ENCODE measurements around the gene FBF1. TPM values are rescaled to one million over a fixed set of nuclear protein-coding genes. Genes with fewer than 3 reads are reported as not detected.
"Not testable (repeated sequence)": the region's sequence is repeated elsewhere in the genome, so short reads cannot be mapped to it uniquely, and the experiment has no call there.

The FBF1 gene
- 6.3 and 8.0 TPM in 2 replicates for total RNA-seq (2014; rRNA removed; shearing (Covaris generic))

DNA sequence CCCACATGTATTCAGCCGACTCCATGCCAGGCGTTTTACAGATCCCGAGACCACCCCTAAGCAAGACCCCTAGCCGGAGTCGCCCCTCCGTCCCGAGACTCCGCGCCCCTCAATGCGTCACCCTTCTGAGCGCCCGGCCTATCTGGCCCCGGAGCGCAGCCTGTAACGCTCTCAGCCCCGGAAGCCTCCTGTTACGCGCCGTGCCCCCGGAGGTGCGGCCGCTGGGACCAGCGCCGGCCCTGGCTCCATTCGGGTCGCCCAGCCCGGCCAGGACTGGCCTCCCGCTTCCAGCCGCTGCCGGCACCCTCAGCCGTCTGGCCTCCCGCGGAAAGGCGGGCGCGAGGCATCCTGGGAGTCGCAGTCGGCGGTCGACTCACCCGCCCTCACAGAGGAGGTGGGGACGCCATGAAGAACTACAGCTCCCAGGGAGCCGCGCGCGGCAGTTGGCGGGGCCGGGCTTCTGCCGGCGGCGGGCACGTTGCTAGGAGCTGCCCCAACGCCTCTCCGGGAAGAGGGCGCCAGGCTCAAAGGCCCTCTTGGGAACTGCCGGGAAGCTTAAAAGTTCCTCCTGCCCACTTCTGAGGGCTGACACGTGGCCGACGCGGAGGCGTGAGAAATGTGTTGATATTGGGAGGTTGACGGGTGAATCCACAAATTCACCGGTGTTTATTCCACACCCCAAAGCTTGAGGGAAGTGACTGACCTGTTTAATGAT is at the start of gene FBF1:
Gene FBF1, minus strand, starts transcription at position 316 of the 715 bp plus-strand sequence. CDS start 2,893 bp downstream, outside the sequence.
- peak; percentile 98 for DNase-seq (ENCODE audit: low read depth)

GRCh38 chr17:75987041-75987440 is 46.2 kb upstream of the FBF1 start:
- DNase-seq (ENCODE audit: low read depth): no peak

- no peak for DNase-seq (ENCODE audit: low read depth)
Measured at GRCh38 chr17:75985986-75986385, 45.1 kb upstream of the FBF1 start.

DNA sequence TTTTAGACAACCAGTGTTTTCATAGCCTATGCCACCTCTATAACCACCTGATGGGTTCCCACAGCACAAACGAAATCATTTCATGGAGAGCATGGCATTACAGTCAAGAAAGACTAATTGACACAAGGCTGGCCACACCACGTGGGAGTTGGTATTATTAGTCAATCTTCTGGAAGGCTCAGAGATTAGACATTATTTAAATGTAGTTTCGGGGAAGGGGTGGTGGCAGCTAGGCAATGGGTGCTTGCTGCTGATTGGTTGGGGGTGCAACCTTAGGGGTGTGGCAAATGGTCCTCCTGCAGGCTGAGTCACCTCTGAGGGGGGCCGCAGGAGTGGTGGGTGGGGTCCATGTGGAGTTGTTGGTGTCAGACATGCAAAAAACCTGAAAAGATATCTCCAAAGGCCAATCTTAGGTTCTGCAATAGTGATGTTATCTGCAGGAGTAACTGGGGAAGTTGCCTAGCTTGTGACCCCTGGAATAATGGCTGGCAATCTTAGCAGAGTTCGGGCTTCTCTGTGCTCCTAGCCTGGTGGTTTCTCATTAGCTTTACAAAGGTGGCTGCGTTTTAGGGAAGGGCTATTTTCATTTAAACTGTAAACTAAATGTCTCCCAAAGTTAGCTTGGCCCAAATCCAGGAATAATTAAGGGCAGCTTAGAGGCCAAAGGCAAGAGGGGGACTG is 42.8 kb upstream of the FBF1 start:
- DNase-seq (ENCODE audit: low read depth): peak; percentile 88

DNA sequence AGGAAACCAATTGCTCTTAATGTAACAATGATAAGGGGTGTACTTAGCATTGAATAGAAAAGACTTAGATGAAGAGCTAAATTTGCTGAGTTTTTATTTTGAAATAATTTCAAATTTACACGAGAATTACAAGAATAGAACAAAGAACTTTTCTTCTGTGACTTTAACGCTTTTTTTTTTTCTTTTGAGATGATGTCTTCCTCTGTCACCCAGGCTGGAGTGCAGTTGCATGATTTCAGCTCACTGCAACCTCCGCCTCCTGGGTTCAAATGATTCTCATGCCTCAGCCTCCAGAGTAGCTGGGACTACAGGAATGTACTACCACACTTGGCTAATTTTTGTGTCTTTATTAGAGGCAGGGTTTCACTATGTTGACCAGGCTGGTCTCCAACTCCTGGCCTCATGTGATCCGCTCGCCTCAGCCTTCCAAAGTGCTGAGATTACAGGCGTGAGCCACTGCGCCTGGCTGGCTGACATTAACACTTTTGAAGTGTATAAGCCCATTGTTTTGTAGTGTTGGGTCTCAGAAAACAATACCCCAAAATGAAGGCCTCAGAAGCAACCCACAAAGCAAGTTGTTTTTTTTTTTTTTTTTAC is 40.3 kb upstream of the FBF1 start:
- DNase-seq (ENCODE audit: low read depth): no peak

DNA sequence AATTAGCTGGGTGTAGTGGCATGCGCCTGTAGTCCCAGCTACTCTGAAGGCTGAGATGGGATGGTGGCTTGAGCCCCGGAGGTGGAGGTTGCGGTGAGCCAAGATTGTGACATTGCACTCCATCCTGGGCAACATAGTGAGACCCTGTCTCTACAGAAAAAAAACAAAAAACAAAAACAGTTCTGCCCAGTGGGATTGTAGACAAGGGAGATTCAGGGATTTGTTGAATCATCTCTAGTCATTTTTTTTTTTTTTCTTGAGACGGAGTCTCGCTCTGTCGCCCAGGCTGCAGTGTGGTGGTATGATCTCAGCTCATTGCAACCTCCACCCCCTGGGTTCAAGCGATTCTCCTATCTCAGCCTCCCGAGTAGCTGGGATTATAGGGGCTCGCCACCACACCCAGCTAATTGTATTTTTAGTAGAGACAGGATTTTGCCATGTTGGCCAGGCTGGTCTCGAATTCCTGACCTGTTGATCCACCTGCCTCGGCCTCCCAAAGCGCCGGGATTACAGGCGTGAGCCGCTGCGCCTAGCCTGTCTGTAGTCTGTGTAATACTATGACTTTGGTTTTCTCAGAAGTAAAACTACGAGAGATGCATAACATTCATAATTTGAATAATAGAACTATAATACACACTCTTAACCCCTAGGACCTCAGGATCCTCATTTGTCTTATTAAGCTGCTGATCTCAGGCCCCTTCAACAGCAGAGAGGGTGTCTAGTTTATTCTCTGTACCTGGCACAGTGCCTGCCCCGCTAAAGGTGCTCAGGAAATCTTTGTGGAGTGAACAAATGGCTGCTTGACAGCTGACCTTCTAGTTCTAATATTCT is 39.6 kb upstream of the FBF1 start:
- DNase-seq (ENCODE audit: low read depth): peak; percentile 41

DNA sequence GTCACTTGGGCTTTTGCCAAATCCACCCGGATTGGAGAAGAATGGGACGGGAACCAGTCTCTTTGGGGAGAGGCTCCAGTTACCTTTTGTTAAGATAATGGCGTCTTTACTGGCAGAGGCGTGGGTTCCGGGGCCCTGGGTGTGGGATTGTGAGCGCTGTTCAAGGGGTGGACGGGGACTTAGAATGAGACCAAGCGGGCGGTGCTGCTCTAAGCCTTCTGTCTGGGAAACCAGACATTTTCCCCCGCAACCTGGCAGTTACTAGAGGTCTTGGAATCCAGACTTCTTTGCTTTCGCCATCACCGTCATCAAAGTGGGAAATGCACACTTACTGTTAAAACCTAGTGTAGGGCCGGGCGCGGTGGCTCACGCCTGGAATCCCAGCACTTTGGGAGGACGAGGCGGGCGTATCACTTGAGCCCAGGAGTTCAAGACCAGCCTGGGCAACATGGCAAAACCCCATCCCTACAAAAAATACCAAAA is 38.9 kb upstream of the FBF1 start:
- no peak for DNase-seq (ENCODE audit: low read depth)

GRCh38 chr17:75978938-75979704 is 38.3 kb upstream of the FBF1 start, which contains the start of the genes ACOX1 and TEN1:
Gene ACOX1 (minus strand): TSS chr17:75979166. CDS start chr17:75979073, 93 bp downstream.
Gene TEN1 (plus strand): TSS chr17:75979240. CDS start chr17:75986193, 6,953 bp downstream.
- peak; percentile 99 for DNase-seq (ENCODE audit: low read depth)

- DNase-seq (ENCODE audit: low read depth): no peak
Measured at GRCh38 chr17:75976175-75976848, 35.5 kb upstream of the FBF1 start.

GRCh38 chr17:75975757-75976174 is 34.9 kb upstream of the FBF1 start:
- no peak for DNase-seq (ENCODE audit: low read depth)

GRCh38 chr17:75975187-75975586 is 34.3 kb upstream of the FBF1 start:
- not testable (repeated sequence) for DNase-seq (ENCODE audit: low read depth)

DNA sequence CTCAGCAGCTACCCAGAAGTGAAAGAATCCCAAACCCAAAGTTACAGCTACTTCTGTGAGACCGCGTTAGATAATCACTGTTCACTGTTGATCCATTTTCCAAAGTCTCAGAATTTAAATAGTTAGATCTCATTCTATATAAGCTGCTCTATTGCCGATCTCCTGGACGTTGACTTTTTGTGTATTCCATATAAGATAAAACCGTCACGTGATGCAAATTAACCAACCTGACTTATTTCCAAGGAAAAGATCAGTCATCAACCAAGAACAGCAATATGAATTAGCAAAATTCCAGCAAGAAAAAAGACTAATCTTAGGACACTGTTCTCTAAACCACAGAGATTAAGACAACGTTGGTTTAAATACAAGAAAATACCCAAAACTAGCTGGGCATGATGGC is 29.8 kb upstream of the FBF1 start:
- DNase-seq (ENCODE audit: low read depth): no peak

- DNase-seq (ENCODE audit: low read depth): no peak
Measured at GRCh38 chr17:75970011-75970523, 29.2 kb upstream of the FBF1 start.

GRCh38 chr17:75969044-75969443 is 28.2 kb upstream of the FBF1 start:
- not testable (repeated sequence) for DNase-seq (ENCODE audit: low read depth)

- DNase-seq (ENCODE audit: low read depth): no peak
Measured at GRCh38 chr17:75965468-75965867, 24.6 kb upstream of the FBF1 start.

GRCh38 chr17:75959839-75960511 is 19.1 kb upstream of the FBF1 start:
- no peak for DNase-seq (ENCODE audit: low read depth)

DNA sequence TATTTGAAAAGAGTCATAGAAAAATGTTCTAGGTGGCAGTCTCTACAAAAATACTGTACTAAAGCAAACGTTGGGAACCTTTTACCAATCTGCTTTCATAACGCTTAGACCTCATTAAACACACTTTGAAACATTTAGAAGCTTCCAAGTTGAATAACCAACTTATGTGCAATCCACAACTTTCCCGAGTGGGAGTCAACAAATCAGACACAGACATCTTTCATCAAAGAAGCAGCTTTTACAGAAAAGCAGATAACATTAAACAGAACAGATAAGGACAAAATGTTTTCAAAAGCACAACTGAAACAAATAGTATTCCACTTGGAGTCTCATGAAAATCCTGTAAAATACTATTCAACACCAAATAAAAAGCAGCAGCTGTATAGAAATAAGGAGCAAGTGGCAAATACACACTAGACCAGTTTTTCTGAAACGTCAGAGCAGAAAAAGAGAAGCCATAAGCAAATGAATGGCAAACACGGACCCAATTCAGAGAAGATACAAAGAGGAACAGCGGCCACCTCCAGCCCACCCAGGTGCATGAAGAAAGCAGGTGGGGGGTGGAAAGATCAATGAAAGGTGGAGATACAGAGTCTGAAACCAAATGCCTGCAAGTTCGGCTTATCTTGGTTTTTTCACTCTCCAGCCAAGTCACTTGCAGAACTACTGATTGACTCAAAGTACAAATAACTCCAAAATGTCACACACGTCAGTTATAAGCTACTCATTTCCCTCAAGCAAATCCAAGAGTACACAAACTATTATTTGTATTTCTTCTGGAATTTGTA is 18.4 kb upstream of the FBF1 start:
- DNase-seq (ENCODE audit: low read depth): no peak

DNA sequence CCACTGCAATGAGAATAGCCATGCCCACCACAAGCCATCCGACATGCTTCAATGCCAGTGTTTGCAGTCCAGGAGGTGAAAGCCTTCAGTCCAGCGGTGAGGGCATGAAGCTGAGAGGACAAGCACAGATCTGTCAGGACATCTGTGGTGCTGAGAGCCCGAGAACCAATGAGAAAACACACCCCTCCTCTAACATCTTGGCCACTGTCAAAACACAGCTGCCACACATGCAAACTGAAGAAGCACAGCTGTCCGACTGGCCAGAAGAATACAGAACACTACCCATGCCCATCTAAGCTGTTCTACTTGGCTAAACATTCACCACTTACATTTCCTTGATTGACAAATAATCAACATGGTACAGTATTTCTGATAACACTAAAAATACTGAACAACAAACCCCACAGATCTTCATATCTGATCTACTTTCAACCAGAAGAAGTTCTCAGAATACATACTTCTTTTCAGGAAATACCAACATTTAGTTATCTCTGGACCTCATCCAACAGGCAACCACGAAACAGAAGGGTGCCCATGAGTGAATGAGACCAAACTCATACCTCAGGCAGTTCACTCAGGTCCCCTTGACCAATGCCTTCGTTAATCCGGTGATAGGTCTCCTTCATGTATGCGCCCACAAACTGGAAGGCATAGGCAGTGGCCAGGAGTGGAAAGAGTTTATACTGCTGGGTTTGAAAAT is 10.2 kb upstream of the FBF1 start:
- no peak for DNase-seq (ENCODE audit: low read depth)

Measured in Daoy (cell line).